ENCODE results near the gene IL33. TPM values are rescaled to one million over a fixed set of nuclear protein-coding genes. Genes with fewer than 3 reads are reported as not detected.

The IL33 gene
- total RNA-seq, 4 donors from 2014 or later, result 6.9 to 152 (median 60.0) TPM

GRCh38 chr9:6230037-6230780 lies 14.6 kb downstream of the IL33 start:
- TF ChIP-seq CTCF (IDR thresholded peaks at IDR 0.05), result no peak
- no peak for TF ChIP-seq POLR2A (IDR thresholded peaks at IDR 0.05)
- Histone ChIP-seq H3K27me3 (no peaks in the 10 kb centered on the region), H3K9me3 (no peaks in the 10 kb centered on the region), H3K4me3 (no peak overlapping the region), H3K27ac (peak overlapping the region; percentile 28 to 66), H3K4me1 (peaks cover 0 to 8% of the 10 kb centered on the region in 2 donors), H3K36me3 (no peaks in the 10 kb centered on the region)
- intact Hi-C loops (cut with DNase I; ENCODE audit: low total_unique reads), result no loop called here
- DNase-seq, result no peak

- Histone ChIP-seq H3K4me1 (no peaks in the 10 kb centered on the region), H3K27ac (peak overlapping the region; percentile 10 to 17), H3K4me3 (no peak overlapping the region), H3K9me3 (no peaks in the 10 kb centered on the region), H3K36me3 (no peaks in the 10 kb centered on the region), H3K27me3 (no peaks in the 10 kb centered on the region)
- DNase-seq, result no peak
- intact Hi-C loops (cut with DNase I; ENCODE audit: low total_unique reads), result no loop called here
- TF ChIP-seq CTCF (IDR thresholded peaks at IDR 0.05) (no peak), POLR2A (IDR thresholded peaks at IDR 0.05) (no peak)
These were observed 16.8 kb downstream of the IL33 start for GRCh38 chr9:6232336-6232945.

GRCh38 chr9:6234014-6234413 lies 18.4 kb downstream of the IL33 start:
- DNase-seq, result peak; percentile 74 to 80
- intact Hi-C loops (cut with DNase I; ENCODE audit: low total_unique reads), result no loop called here
- Histone ChIP-seq H3K9me3 (no peaks in the 10 kb centered on the region), H3K27me3 (no peaks in the 10 kb centered on the region), H3K27ac (peak overlapping the region; percentile 51 to 57), H3K4me1 (no peaks in the 10 kb centered on the region), H3K4me3 (no peak overlapping the region), H3K36me3 (no peaks in the 10 kb centered on the region)
- no peak for TF ChIP-seq POLR2A (IDR thresholded peaks at IDR 0.05)
- no peak for TF ChIP-seq CTCF (IDR thresholded peaks at IDR 0.05)

DNA sequence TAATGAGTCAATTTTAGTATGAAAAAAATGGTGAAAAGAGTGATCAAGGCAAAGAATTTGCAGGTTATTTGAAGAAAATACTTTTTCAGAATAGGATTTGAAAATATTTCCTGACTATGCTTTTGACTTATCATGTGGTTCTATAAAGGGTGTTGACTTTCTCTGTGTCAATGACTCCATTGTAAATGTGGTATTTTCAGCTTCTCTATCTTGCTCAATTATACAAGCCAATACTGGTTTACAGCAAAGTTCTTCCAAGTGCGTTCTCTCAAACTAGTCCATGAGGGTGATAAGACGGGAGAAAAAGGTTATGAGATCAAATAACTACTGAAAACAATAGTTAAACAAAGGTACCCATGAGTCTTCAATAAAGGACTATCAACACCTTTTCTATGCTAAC lies 21.7 kb downstream of the IL33 start:
- no peak for TF ChIP-seq CTCF (IDR thresholded peaks at IDR 0.05)
- no peak for TF ChIP-seq POLR2A (IDR thresholded peaks at IDR 0.05)
- no peak for DNase-seq
- H3K4me3 ChIP-seq, result no peak overlapping the region
- intact Hi-C loops (cut with DNase I; ENCODE audit: low total_unique reads), result no loop called here
- no peaks in the 10 kb centered on the region for H3K9me3 ChIP-seq
- H3K27me3 ChIP-seq, result no peaks in the 10 kb centered on the region
- H3K36me3 ChIP-seq, result no peaks in the 10 kb centered on the region
- no peak overlapping the region for H3K27ac ChIP-seq
- H3K4me1 ChIP-seq, result no peaks in the 10 kb centered on the region

DNA sequence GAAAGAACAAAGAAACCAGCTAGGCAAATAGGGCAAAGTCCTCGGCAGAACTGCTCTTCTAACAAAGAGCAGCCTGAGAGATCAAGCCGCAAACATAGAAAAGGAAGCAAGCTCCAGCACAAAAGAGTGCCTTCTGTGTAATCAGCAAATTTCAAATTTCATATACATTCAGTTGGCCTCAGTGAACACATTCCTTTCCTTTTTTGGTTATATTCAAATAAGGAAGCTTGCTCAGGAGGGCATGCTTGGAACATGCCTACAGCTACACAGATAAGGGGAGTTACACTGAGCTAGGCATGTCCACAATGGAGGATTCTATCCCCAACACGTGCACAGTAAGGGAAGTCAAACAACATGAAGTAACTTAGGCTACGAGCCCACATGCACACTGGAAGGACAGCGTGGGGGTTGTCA lies 23.4 kb downstream of the IL33 start:
- TF ChIP-seq CTCF (IDR thresholded peaks at IDR 0.05) (no peak), POLR2A (IDR thresholded peaks at IDR 0.05) (no peak)
- no peaks in the 10 kb centered on the region for H3K27me3 ChIP-seq
- no peaks in the 10 kb centered on the region for H3K9me3 ChIP-seq
- no peak overlapping the region for H3K27ac ChIP-seq
- DNase-seq, result no peak
- intact Hi-C loops (cut with DNase I; ENCODE audit: low total_unique reads), result no loop called here
- no peaks in the 10 kb centered on the region for H3K4me1 ChIP-seq
- H3K4me3 ChIP-seq, result no peak overlapping the region
- H3K36me3 ChIP-seq, result no peaks in the 10 kb centered on the region

Measured in uterus (tissue), 4 donors.